Mucosa of gallbladder (tissue), 1 donor: ENCODE results near the gene CD200R1L. TPM values are rescaled to one million over a fixed set of nuclear protein-coding genes. Genes with fewer than 3 reads are reported as not detected.
"Not testable (repeated sequence)": the region's sequence is repeated elsewhere in the genome, so short reads cannot be mapped to it uniquely, and the experiment has no call there.

Experiments
- DNase-seq: peaks from one replicate; pipeline ENCODE4 v3.0.0-alpha.2; 2020; ENCODE audit warnings: low spot score
- total RNA-seq: library from RNA; stranded (reverse); gene quantifications from one replicate; pipeline ENCODE4 v1.2.1, GENCODE V29; 2021
- donor health status: DM: no; HTN: no; CAD: no.

The CD200R1L gene
- total RNA-seq: not detected

- DNase-seq: no peak
Measured at GRCh38 chr3:112846764-112847163, at the start of gene CD200R1L. CD200R1L (minus strand) TSS chr3:112846864; CDS start chr3:112829367, 17,497 bp downstream.

- DNase-seq: no peak
Measured at GRCh38 chr3:112894258-112894657, 47.6 kb upstream of the CD200R1L start.

GRCh38 chr3:112889357-112889756 is 42.7 kb upstream of the CD200R1L start:
- no peak for DNase-seq

GRCh38 chr3:112888381-112889085 is 41.9 kb upstream of the CD200R1L start:
- DNase-seq: no peak

- DNase-seq: no peak
Measured at GRCh38 chr3:112884678-112885290, 38.1 kb upstream of the CD200R1L start.

GRCh38 chr3:112881891-112882290 is 35.2 kb upstream of the CD200R1L start:
- DNase-seq: no peak

- DNase-seq: no peak
Measured at GRCh38 chr3:112875561-112875960, 28.9 kb upstream of the CD200R1L start.

GRCh38 chr3:112874725-112875124 is 28.1 kb upstream of the CD200R1L start:
- DNase-seq: no peak

GRCh38 chr3:112873632-112874031 is 27.0 kb upstream of the CD200R1L start:
- no peak for DNase-seq

- no peak for DNase-seq
Measured at GRCh38 chr3:112871735-112872134, 25.1 kb upstream of the CD200R1L start.

GRCh38 chr3:112865757-112866156 is 19.1 kb upstream of the CD200R1L start:
- DNase-seq: no peak

GRCh38 chr3:112860898-112861297 is 14.2 kb upstream of the CD200R1L start:
- DNase-seq: no peak

- DNase-seq: no peak
Measured at GRCh38 chr3:112858410-112859069, 11.9 kb upstream of the CD200R1L start.

GRCh38 chr3:112857526-112857925 is 10.9 kb upstream of the CD200R1L start:
- no peak for DNase-seq

GRCh38 chr3:112856537-112856936 is 9.9 kb upstream of the CD200R1L start:
- no peak for DNase-seq

- DNase-seq: no peak
Measured at GRCh38 chr3:112855883-112856282, 9.2 kb upstream of the CD200R1L start.

- DNase-seq: not testable (repeated sequence)
Measured at GRCh38 chr3:112855074-112855473, 8.4 kb upstream of the CD200R1L start.

- DNase-seq: no peak
Measured at GRCh38 chr3:112848196-112848595, 1.5 kb upstream of the CD200R1L start.

GRCh38 chr3:112847692-112848091 is 1.0 kb upstream of the CD200R1L start:
- no peak for DNase-seq

GRCh38 chr3:112845772-112846171 is 892 bp downstream of the CD200R1L start:
- DNase-seq: no peak

GRCh38 chr3:112829046-112829445 is 17.6 kb downstream of the CD200R1L start:
- DNase-seq: no peak

- no peak for DNase-seq
Measured at GRCh38 chr3:112822064-112823055, 24.3 kb downstream of the CD200R1L start.
